GM12865 (cell line): ENCODE measurements around the gene MBNL3.

ENCODE experiments used
- DNase-seq: peaks from one replicate; pipeline ENCODE4 v3.0.0; 2010; ENCODE audit warnings: low read depth
- H3K4me3 ChIP-seq: 2 replicates; pipeline ENCODE4 v1.5.1; 2011; ENCODE audit warnings: mild to moderate bottlenecking, low read depth, low read length, control low read depth
- TF ChIP-seq, protein P1 (sequence below): IDR thresholded peaks from 2 replicates; pipeline ENCODE4 v1.5.1; 2011; ENCODE audit warnings: low read length, control low read depth, low read depth, inconsistent platforms; ENCODE audit not compliant: insufficient read depth; ENCODE audit errors: missing control alignments

Gene MBNL3

DNA sequence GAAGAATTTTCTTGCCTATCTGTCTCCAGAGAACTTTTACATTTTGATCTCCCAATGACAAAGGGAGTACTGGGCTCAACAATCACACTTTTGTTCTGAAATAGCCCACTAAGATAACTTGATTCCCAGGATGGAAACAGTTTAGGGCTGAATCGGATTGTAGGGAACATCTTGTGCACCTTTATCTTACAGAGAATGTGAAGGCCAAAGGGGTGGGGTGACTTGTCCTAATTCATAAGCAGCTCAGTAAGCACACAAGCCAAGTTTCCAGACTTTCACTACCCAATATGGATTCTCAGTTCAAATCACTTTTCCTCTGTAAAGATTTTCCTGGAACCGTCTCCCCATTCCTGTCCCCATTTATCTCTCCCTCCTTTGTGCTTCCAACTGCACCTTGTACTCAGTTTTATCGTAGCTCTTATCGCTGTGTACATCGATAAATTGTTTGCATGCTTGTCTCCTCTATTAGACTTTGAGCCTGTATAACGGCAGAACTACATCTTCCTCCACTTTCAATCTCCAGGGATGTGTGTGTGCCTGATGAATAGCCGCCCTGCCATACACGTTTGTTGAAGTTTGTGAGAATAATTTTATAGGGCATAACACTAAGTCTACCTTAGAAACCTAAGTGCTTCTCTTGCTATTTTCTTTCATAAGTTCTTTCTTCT, 77.4 kb downstream of the MBNL3 start:
- TF ChIP-seq, protein P1, sequence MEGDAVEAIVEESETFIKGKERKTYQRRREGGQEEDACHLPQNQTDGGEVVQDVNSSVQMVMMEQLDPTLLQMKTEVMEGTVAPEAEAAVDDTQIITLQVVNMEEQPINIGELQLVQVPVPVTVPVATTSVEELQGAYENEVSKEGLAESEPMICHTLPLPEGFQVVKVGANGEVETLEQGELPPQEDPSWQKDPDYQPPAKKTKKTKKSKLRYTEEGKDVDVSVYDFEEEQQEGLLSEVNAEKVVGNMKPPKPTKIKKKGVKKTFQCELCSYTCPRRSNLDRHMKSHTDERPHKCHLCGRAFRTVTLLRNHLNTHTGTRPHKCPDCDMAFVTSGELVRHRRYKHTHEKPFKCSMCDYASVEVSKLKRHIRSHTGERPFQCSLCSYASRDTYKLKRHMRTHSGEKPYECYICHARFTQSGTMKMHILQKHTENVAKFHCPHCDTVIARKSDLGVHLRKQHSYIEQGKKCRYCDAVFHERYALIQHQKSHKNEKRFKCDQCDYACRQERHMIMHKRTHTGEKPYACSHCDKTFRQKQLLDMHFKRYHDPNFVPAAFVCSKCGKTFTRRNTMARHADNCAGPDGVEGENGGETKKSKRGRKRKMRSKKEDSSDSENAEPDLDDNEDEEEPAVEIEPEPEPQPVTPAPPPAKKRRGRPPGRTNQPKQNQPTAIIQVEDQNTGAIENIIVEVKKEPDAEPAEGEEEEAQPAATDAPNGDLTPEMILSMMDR, result no peak
- H3K4me3 ChIP-seq, result no peak overlapping the region
- DNase-seq, result no peak

DNA sequence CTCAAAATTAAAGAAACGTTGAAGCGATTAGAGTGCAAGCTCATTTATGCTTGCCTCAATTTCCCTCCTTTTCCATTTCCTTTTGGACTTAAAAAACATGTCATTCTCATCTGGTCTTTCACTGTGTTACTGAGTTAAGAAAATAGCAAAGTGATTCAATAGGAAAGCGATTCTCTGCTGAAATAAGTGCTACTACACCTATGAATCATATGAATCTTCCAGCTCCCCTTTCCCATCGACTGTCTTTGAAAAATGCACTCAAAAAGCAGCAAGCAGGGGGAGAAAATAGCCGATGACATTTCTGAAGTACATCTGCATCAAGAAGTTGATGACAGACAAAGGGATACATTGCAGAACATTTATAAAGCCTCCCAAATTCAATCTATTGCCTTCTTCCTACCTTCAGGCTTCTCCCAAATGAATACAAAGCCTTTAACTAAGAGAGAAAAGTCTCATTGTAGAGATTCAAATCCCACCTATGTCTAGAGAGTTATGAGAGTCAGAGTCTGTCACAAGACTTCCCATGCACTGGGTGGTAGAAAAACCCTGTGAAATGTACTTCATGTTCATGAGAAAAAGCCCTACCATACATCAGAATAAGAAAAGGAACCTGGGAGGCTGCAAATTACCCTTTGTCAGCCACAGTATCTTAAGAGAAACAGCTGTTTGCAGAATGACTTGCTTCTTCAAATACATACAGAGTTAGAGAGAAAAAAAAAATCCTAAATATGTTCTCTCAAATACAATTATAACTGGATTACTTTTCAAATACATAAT, 78.9 kb downstream of the MBNL3 start:
- H3K4me3 ChIP-seq, result no peak overlapping the region
- TF ChIP-seq, protein P1, result no peak
- peak; percentile 63 for DNase-seq

DNA sequence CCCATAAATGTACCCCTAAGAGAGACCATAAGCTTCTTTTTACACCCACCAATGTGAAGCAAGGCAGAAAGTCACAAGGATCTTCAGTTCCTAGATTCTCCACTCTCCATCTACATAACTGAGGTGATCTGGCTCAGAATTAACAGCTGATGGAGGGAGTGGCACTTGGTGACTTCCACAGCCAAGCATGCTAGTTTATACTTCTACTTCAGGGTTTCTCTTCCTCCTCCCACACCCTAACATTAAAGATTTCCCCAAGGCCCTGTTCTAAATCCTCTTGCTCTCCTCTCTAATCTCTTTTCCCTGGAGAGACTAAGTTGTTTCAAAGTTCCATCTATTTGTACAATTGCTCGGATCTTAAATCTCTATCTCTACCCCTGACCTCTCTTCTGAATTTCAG, 81.1 kb downstream of the MBNL3 start:
- no peak overlapping the region for H3K4me3 ChIP-seq
- TF ChIP-seq, protein P1, result no peak
- DNase-seq, result peak; percentile 2

DNA sequence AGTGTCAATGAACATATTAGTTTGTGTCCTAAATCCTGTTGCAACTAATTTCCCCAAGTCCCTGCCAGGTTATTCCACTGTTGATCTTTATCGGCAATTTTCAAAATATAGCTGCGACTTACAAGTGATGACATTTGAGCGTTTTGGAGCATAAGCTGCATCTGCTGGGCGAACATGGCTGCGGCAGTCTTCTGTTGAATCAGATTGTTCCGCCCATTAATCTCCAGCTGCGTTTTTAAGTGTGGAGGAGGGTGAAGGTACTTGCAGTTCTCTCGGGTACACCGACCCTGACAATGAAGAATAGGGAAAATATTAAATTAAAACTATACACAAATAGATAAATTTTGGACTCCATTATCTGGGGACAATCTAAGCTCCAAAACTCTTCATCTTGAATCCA, 82.7 kb downstream of the MBNL3 start:
- no peak for DNase-seq
- TF ChIP-seq, protein P1, result no peak

DNA sequence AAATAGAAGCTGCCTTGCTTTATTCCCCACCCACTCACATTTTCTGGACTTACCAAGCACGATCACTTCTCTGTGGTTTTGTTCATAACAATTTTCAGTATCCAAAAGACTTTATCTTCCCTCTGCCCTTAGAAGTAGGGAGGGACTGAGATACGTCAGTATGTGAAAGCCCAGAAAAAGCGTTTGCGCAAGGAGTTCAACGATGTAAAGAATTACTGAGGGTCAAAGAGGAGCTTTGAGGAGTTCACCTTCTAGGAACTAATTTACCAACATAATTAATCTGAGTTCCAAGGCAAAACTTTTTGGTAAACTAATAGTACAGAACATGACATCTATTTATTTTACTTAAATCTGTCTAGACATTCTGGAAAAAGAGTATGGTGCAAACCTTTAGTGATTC, 84.6 kb downstream of the MBNL3 start:
- no peak for DNase-seq
- TF ChIP-seq, protein P1, result no peak
- no peak overlapping the region for H3K4me3 ChIP-seq

More for the DNA sequence above, 82.7 kb downstream of the MBNL3 start:
- H3K4me3 ChIP-seq, result no peak overlapping the region

DNA sequence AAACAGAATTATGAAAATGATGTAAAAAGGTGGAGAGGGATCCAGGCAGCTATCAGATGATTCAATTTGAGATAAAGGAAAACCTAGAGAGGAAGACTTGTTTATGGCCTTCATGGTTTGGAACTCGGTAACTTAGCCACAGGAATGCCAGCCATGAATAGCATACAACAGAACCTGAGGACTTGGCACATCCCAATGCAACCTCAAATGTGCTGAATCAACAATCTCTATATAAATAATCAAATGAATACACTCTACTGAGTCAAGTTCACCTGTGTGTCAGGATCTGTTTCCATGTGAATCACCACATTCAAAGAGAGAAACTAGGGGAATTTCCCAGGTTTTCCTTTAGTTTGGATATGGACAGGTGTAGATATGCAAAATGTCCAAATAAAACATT, 86.9 kb downstream of the MBNL3 start:
- DNase-seq, result no peak
- no peak overlapping the region for H3K4me3 ChIP-seq
- TF ChIP-seq, protein P1, result no peak
